ENCODE data around the gene COL1A2. TPM values are rescaled to one million over a fixed set of nuclear protein-coding genes. Genes with fewer than 3 reads are reported as not detected.

The COL1A2 gene
- total and polyA plus RNA-seq, 2 of the 8 experiments (the other 6 are each of a cell fraction or from before 2014, with no cell fraction given), result 45.2 to 87.2 TPM

- Histone ChIP-seq H3K23me2 (ENCODE audit: low read depth, low read length) (no peaks in the 10 kb centered on the region), H3K27me3 (replicated peaks in 1 of 4; ENCODE audit: control insufficient read depth in 3 of 4, extremely low read depth in 1 of 4, insufficient read depth in 3 of 4, low read length in 3 of 4) (no peaks in the 10 kb centered on the region), H3K14ac (ENCODE audit: insufficient read length) (no peak overlapping the region), H2BK5ac (ENCODE audit: low read depth, low read length) (no peak overlapping the region), H3K27ac (ENCODE audit: low read depth, low read length) (no peak overlapping the region), H4K20me1 (replicated peaks in 1 of 2; ENCODE audit: control insufficient read depth in 1 of 2, insufficient read depth in 2 of 2, low read length in 2 of 2) (no peaks in the 10 kb centered on the region), H3K36me3 (ENCODE audit: control insufficient read depth in 2 of 4, insufficient read depth in 4 of 4, low read length in 3 of 4) (peaks cover 31 to 95% (median 74%) of the 10 kb centered on the region in 4 experiments), H2BK12ac (ENCODE audit: low read depth, low read length) (no peak overlapping the region), H3K4me3 (ENCODE audit: extremely low read depth in 1 of 4, insufficient read depth in 2 of 4, low read depth in 3 of 4, low read length in 4 of 4) (no peak overlapping the region), H3K4me1 (replicated peaks in 1 of 4; ENCODE audit: control insufficient read depth in 3 of 4, insufficient read depth in 4 of 4, low read length in 3 of 4) (peaks cover 0 to 5% (median 0%) of the 10 kb centered on the region in 4 experiments; a peak in 1 of 7 replicates), H3K9me3 (ENCODE audit: insufficient read depth in 2 of 2, low read depth in 1 of 2, low read length in 1 of 2) (no peaks in the 10 kb centered on the region), H3K4me2 (ENCODE audit: insufficient read depth in 1 of 2, low read depth in 2 of 2, low read length in 2 of 2) (no peak overlapping the region), H3K4ac (replicated peaks; ENCODE audit: insufficient read length, low read depth, low read length) (no peak overlapping the region), H4K91ac (replicated peaks; ENCODE audit: insufficient read length, low read length) (no peak overlapping the region), H3K18ac (ENCODE audit: extremely low read depth, low read length) (no peak overlapping the region), H3K79me2 (ENCODE audit: control insufficient read depth in 1 of 2, insufficient read depth in 2 of 2, low read length in 2 of 2) (no peaks in the 10 kb centered on the region), H4K8ac (ENCODE audit: extremely low read depth, insufficient read depth, low read length) (no peak overlapping the region), H3K79me1 (ENCODE audit: low read depth, low read length) (no peaks in the 10 kb centered on the region), H2AK5ac (ENCODE audit: low read depth, low read length) (no peak overlapping the region), H4K5ac (ENCODE audit: insufficient read length, low read depth, low read length) (no peak overlapping the region), H2AFZ (ENCODE audit: low read length) (no peak overlapping the region), H2BK15ac (ENCODE audit: low read length) (no peak overlapping the region), H3K9ac (replicated peaks in 1 of 4; ENCODE audit: extremely low read depth in 1 of 4, low read depth in 3 of 4, low read length in 3 of 4) (no peak overlapping the region), H3K56ac (replicated peaks; ENCODE audit: insufficient read length, low read depth, low read length) (no peak overlapping the region), H2BK20ac (ENCODE audit: low read length) (no peak overlapping the region), H3K23ac (ENCODE audit: insufficient read length) (no peak overlapping the region), H2BK120ac (replicated peaks; ENCODE audit: low read depth, low read length) (no peak overlapping the region)
- CTCF ChIA-PET (ENCODE audit: partially characterized antibody), result no interaction called here
- DNase-seq (ENCODE audit: low read depth in 1 of 2, low spot score in 2 of 2) (no peak), FAIRE-seq (no peak)
- POLR2A ChIA-PET (ENCODE audit: partially characterized antibody), result no interaction called here
- WGBS, 2 experiments (ENCODE audit: extremely low coverage in 1 of 2, insufficient coverage in 1 of 2, insufficient read length in 1 of 2, insufficient replicate concordance in 2 of 2, low coverage in 1 of 2, low lambda C conversion rate in 2 of 2, missing lambda C conversion rate in 1 of 2), result 87% methylated on average over 15 of the region's 15 CpGs; no CpG with 5 or more reads in 1 of the 2 experiments
- no peak for TF ChIP-seq NANOG (IDR thresholded peaks at IDR 0.05; ENCODE audit: insufficient read depth, low read depth, low read length, poor library complexity, severe bottlenecking)
- TF ChIP-seq YY1 (IDR thresholded peaks at IDR 0.05; ENCODE audit: low read depth, low read length), result no peak
- TF ChIP-seq CREB1 (IDR thresholded peaks at IDR 0.05), result no peak
- TF ChIP-seq FOSL1 (IDR thresholded peaks at IDR 0.05; ENCODE audit: insufficient read depth, low read depth, low read length), result no peak
- TF ChIP-seq SP1 (IDR thresholded peaks at IDR 0.05; ENCODE audit: low read depth, low read length), result no peak
- TF ChIP-seq SUZ12 (IDR thresholded peaks at IDR 0.05; ENCODE audit: low read length), result no peak
- TF ChIP-seq BACH1 (IDR thresholded peaks at IDR 0.05; ENCODE audit: low read length), result no peak
- no peak for TF ChIP-seq EZH2 (IDR thresholded peaks at IDR 0.05; ENCODE audit: low read depth, low read length, severe bottlenecking)
- no peak for TF ChIP-seq POLR2AphosphoS5 (IDR thresholded peaks at IDR 0.05; ENCODE audit: low read depth, low read length)
- no peak for TF ChIP-seq POLR2A (IDR thresholded peaks at IDR 0.05; ENCODE audit: control extremely low read depth in 1 of 2, low read depth in 2 of 2, low read length in 2 of 2)
- no peak for TF ChIP-seq CBX5 (IDR thresholded peaks at IDR 0.05; ENCODE audit: low read depth, low read length)
- no peak for TF ChIP-seq SAP30 (IDR thresholded peaks at IDR 0.05; ENCODE audit: insufficient read depth, insufficient replicate concordance, low read length)
- TF ChIP-seq USF2 (IDR thresholded peaks at IDR 0.05; ENCODE audit: low read length), result no peak
These were observed 14.7 kb downstream of the COL1A2 start for GRCh38 chr7:94409200-94409948.
